ENCODE measurements around the gene ZBTB42. TPM values are rescaled to one million over a fixed set of nuclear protein-coding genes. Genes with fewer than 3 reads are reported as not detected.

The ZBTB42 gene
- total RNA-seq, 1 experiment from 2014 or later = 1.0 TPM

GRCh38 chr14:104804481-104805325, 3.8 kb downstream of the ZBTB42 start:
- no peak for TF ChIP-seq CTCF (IDR thresholded peaks at IDR 0.05; ENCODE audit: unreplicated experiment)
- H3K27me3 Mint-ChIP-seq (ENCODE audit: insufficient read depth, unreplicated experiment) = no peaks in the 10 kb centered on the region
- no peaks in the 10 kb centered on the region for H3K36me3 Mint-ChIP-seq (ENCODE audit: insufficient read depth, unreplicated experiment)
- no TSS peak for BruUV-seq (replicated peaks)
- CTCF ChIA-PET = interaction anchor here (0.5 to 1.1 kb wide), 2 partner anchors 36 to 1181 kb away, joined by 3 to 6 read pairs; no protein-coding TSS in a partner anchor
- H3K27ac Mint-ChIP-seq (ENCODE audit: low read depth, unreplicated experiment) = no peak overlapping the region
- no peak overlapping the region for H3K4me3 Mint-ChIP-seq (ENCODE audit: unreplicated experiment)
- POLR2A ChIA-PET = interaction anchor here (0.5 kb wide), 1 partner anchor 14 kb away, joined by 3 read pairs; no protein-coding TSS in a partner anchor
- DNase-seq (ENCODE audit: unreplicated experiment) = no peak
- H3K4me1 Mint-ChIP-seq (ENCODE audit: insufficient read depth, unreplicated experiment) = no peaks in the 10 kb centered on the region
- intact Hi-C loops (cut with micrococcal nuclease) = no loop called here
- H3K9me3 Mint-ChIP-seq (ENCODE audit: unreplicated experiment) = peaks cover 8% of the 10 kb centered on the region

GRCh38 chr14:104805326-104805678, 4.4 kb downstream of the ZBTB42 start:
- H3K27me3 Mint-ChIP-seq (ENCODE audit: insufficient read depth, unreplicated experiment) = no peaks in the 10 kb centered on the region
- DNase-seq (ENCODE audit: unreplicated experiment) = peak; percentile 78
- no peak overlapping the region for H3K27ac Mint-ChIP-seq (ENCODE audit: low read depth, unreplicated experiment)
- no peaks in the 10 kb centered on the region for H3K36me3 Mint-ChIP-seq (ENCODE audit: insufficient read depth, unreplicated experiment)
- no peak overlapping the region for H3K4me3 Mint-ChIP-seq (ENCODE audit: unreplicated experiment)
- ChIA-PET POLR2A (interaction anchor here (0.5 kb wide), 1 partner anchor 14 kb away, joined by 3 read pairs; no protein-coding TSS in a partner anchor), CTCF (no interaction called here)
- BruUV-seq (replicated peaks) = no TSS peak
- peaks cover 8% of the 10 kb centered on the region for H3K9me3 Mint-ChIP-seq (ENCODE audit: unreplicated experiment)
- intact Hi-C loops (cut with micrococcal nuclease) = no loop called here
- no peak for TF ChIP-seq CTCF (IDR thresholded peaks at IDR 0.05; ENCODE audit: unreplicated experiment)
- H3K4me1 Mint-ChIP-seq (ENCODE audit: insufficient read depth, unreplicated experiment) = no peaks in the 10 kb centered on the region

GRCh38 chr14:104805941-104806624, 5.2 kb downstream of the ZBTB42 start:
- Mint-ChIP-seq H3K9me3 (ENCODE audit: unreplicated experiment) (peaks cover 8% of the 10 kb centered on the region), H3K27ac (ENCODE audit: low read depth, unreplicated experiment) (no peak overlapping the region), H3K36me3 (ENCODE audit: insufficient read depth, unreplicated experiment) (no peaks in the 10 kb centered on the region), H3K4me3 (ENCODE audit: unreplicated experiment) (no peak overlapping the region), H3K4me1 (ENCODE audit: insufficient read depth, unreplicated experiment) (no peaks in the 10 kb centered on the region), H3K27me3 (ENCODE audit: insufficient read depth, unreplicated experiment) (no peaks in the 10 kb centered on the region)
- ChIA-PET CTCF (no interaction called here), POLR2A (no interaction called here)
- DNase-seq (ENCODE audit: unreplicated experiment) = no peak
- no peak for TF ChIP-seq CTCF (IDR thresholded peaks at IDR 0.05; ENCODE audit: unreplicated experiment)
- no TSS peak for BruUV-seq (replicated peaks)
- intact Hi-C loops (cut with micrococcal nuclease) = no loop called here

GRCh38 chr14:104806625-104807465, 5.9 kb downstream of the ZBTB42 start:
- ChIA-PET CTCF (no interaction called here), POLR2A (no interaction called here)
- Mint-ChIP-seq H3K9me3 (ENCODE audit: unreplicated experiment) (peaks cover 8% of the 10 kb centered on the region), H3K4me1 (ENCODE audit: insufficient read depth, unreplicated experiment) (no peaks in the 10 kb centered on the region), H3K36me3 (ENCODE audit: insufficient read depth, unreplicated experiment) (peaks cover 4% of the 10 kb centered on the region), H3K4me3 (ENCODE audit: unreplicated experiment) (no peak overlapping the region), H3K27me3 (ENCODE audit: insufficient read depth, unreplicated experiment) (no peaks in the 10 kb centered on the region), H3K27ac (ENCODE audit: low read depth, unreplicated experiment) (no peak overlapping the region)
- no peak for DNase-seq (ENCODE audit: unreplicated experiment)
- intact Hi-C loops (cut with micrococcal nuclease) = no loop called here
- no TSS peak for BruUV-seq (replicated peaks)
- TF ChIP-seq CTCF (IDR thresholded peaks at IDR 0.05; ENCODE audit: unreplicated experiment) = no peak

All from MCF 10A (cell line).